D721Med (cell line): ENCODE measurements around the gene OSBPL9.

Experiments used
- DNase-seq: peaks from one replicate; pipeline ENCODE4 v3.0.0; 2011; ENCODE audit warnings: low spot score; ENCODE audit not compliant: insufficient read length
- FAIRE-seq: peaks from 2 replicates; lab custom pipeline; 2011; peaks lifted over from hg19 to GRCh38; lab: Jason Lieb, UNC
- CTCF ChIP-seq: IDR thresholded peaks from 2 replicates; pipeline ENCODE4 v1.5.1; 2012; ENCODE audit warnings: mild to moderate bottlenecking, control low read depth; ENCODE audit not compliant: insufficient read depth; ENCODE audit errors: missing control alignments

OSBPL9 gene

DNA sequence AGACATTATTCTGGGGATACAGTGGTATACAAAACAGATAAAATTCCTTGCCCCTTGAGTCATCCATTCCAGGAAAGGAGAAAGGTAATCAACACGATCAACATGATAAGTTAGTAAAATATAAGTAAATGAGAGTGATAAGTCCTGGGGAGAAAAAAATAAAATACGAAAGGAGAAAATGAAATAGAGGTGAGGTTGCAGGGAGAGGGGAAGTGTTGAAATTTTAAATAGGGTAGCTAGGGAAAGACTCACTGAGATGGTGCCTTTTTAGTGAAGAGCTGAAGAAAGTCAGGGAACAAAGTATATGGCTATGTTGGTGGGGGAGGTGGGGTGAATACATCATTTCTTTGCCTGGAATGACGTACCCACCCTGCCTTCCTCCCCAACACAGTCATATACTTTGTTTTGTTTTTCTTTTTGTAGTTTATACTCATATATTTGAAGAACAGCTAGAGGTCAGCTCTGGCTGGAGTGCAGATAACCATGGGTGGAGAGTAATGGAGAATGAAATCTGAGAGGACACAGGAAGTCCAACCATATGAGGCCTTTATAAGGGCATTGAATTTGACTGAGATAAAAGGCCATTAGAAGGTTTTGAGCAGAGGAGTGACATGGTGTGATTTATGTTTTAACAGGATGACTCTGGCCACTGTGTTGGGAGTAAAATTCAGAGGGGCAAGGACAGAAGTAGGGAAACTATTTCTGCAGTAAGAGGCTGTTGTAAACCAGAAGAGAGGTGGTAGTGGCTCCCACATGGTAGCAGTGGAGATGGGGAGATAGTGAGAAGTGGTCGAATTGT, 54.8 kb downstream of the OSBPL9 start:
- no peak for TF ChIP-seq CTCF
- DNase-seq (no peak), FAIRE-seq (no peak)

DNA sequence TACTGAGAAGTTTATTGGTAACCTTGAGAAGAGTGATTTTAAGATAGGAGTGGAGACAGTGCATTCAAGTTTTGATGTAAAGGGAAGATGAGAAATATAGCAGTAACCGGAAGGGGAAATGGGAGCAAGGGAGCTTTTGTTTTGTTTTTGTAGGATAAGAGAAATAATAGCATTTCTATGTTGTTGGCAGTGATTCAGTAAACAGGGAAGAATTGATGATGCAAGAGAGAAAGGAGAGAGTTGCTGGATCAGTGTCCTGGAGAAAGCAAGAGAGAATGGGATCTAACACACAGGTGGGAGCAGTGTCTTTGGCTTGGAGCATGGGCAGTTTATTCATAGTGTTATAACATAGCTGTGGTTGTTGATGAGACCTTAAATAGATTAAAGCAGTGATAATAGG, 56.4 kb downstream of the OSBPL9 start:
- DNase-seq: no peak
- no peak for TF ChIP-seq CTCF
- FAIRE-seq: no peak

- no peak for DNase-seq
- TF ChIP-seq CTCF: no peak
- no peak for FAIRE-seq
Observed at GRCh38 chr1:51675177-51675780, 58.4 kb downstream of the OSBPL9 start.

DNA sequence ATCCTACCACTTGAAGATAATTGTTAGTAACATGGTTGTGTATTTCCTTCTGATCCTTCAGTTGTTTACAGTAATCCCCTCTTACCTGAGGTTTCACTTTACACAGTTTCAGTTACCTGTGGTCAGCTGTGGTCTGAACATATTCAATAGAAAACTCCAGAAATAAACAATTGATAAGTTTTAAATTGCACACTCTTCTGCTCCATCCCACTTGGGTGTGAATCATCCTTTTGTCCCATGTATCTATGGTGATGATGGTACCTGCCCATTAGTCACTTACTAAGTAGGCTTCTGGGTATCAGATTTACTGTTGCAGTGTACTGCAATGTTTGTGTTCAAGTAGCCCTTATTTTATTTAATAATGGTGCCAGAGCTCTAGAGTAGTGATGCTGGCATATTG, 62.5 kb downstream of the OSBPL9 start:
- DNase-seq (no peak), FAIRE-seq (no peak)
- TF ChIP-seq CTCF: no peak

DNA sequence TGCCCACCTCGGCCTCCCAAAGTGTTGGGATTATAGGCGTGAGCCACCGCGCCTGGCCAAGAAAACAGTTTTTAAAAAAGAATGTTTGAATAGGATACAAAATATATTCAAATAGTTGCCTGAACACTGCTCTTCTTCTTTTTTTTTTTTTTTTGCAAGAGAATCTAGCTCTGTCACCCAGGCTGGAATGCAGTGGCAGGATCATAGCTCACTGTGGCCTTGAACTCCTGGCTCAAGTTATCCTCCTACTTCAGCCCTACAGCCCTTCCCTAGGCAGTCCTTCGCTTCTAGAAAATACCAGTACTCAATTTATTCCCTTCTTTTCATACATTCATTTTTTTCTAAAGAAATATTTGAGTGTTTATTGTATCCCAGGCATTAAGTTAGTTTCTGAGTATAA, 67.9 kb downstream of the OSBPL9 start:
- FAIRE-seq: no peak

DNA sequence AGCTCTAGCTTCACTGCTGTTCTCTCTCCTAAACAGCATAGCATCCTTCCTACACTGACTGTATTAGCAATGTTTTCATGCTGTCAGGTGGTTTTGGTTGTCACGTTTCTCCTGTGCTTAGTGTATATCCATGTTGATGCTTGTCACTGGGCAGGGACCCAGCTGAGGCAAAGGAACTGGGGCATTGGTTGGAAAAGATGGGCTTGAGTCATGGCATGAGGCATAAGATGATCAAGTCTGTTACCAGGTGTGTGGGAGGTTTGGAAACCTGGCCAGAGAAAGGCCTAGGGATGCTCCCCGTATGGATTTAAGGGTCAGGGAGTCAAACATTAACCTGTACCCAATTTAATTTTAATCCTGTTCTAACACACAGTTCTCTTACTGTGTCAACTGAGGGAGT, 69.6 kb downstream of the OSBPL9 start:
- no peak for TF ChIP-seq CTCF
- FAIRE-seq (no peak), DNase-seq (no peak)

More for the DNA sequence above, 67.9 kb downstream of the OSBPL9 start:
- no peak for DNase-seq
- TF ChIP-seq CTCF: no peak

GRCh38 chr1:51689075-51689440, 72.2 kb downstream of the OSBPL9 start:
- no peak for FAIRE-seq
- TF ChIP-seq CTCF: no peak

More at GRCh38 chr1:51689075-51689440, 72.2 kb downstream of the OSBPL9 start:
- no peak for DNase-seq
